Measurements from ENCODE around the gene ZNF408. TPM values are rescaled to one million over a fixed set of nuclear protein-coding genes. Genes with fewer than 3 reads are reported as not detected.

Gene ZNF408
- total and polyA plus RNA-seq, 2 of the 13 experiments (the other 11 are each of a cell fraction or from before 2014, with no cell fraction given) = 11.2 to 12.5 TPM

GRCh38 chr11:46719048-46719542 is 18.3 kb downstream of the ZNF408 start, which contains the start of gene F2 (continued):
- TF ChIP-seq PBX2 (CRISPR knock-in tag; IDR thresholded peaks at IDR 0.05) = no peak; the same call in 1 of the 2 replicates
- TF ChIP-seq ERF (CRISPR knock-in tag; IDR thresholded peaks at IDR 0.05) = peak; percentile 87
- no peak for TF ChIP-seq ZNF3 (CRISPR knock-in tag; IDR thresholded peaks at IDR 0.05)
- TF ChIP-seq POGK (CRISPR knock-in tag; conservative IDR thresholded peaks at IDR 0.05) = peak; percentile 39; the same call in 1 of the 2 replicates
- no peak for TF ChIP-seq CC2D1A (CRISPR knock-in tag; IDR thresholded peaks at IDR 0.05)
- peak; percentile 86 for TF ChIP-seq SP5 (CRISPR knock-in tag; IDR thresholded peaks at IDR 0.05; ENCODE audit: borderline replicate concordance, low read depth)
- peak; percentile 65; the same call in 1 of the 2 replicates for TF ChIP-seq MEF2D (CRISPR knock-in tag; IDR thresholded peaks at IDR 0.05)
- no peak for TF ChIP-seq FOXK2 (IDR thresholded peaks at IDR 0.05)
- no peak for TF ChIP-seq KIAA2018 (CRISPR knock-in tag; IDR thresholded peaks at IDR 0.05; ENCODE audit: borderline replicate concordance)
- no peak for TF ChIP-seq MYNN (CRISPR knock-in tag; IDR thresholded peaks at IDR 0.05; ENCODE audit: low read depth)
- TF ChIP-seq MTF1 (CRISPR knock-in tag; IDR thresholded peaks at IDR 0.05) = no peak
- no peak for TF ChIP-seq ZNF44 (CRISPR knock-in tag; IDR thresholded peaks at IDR 0.05)
- no peak for TF ChIP-seq CREB3 (CRISPR knock-in tag; IDR thresholded peaks at IDR 0.05)
- TF ChIP-seq CREM (IDR thresholded peaks at IDR 0.05) = peak; percentile 62; the same call in 1 of the 2 replicates
- no peak for TF ChIP-seq CREM (CRISPR knock-in tag; IDR thresholded peaks at IDR 0.05)
- no peak; the same call in 1 of the 2 replicates for TF ChIP-seq ZNF629 (CRISPR knock-in tag; conservative IDR thresholded peaks at IDR 0.05)
- no peak for TF ChIP-seq KAT2B (IDR thresholded peaks at IDR 0.05; ENCODE audit: borderline replicate concordance, low read depth, low read length)
- no peak for TF ChIP-seq ZBTB21 (CRISPR knock-in tag; IDR thresholded peaks at IDR 0.05)
- peak; percentile 35; the same call in 1 of the 2 replicates for TF ChIP-seq GATA4 (IDR thresholded peaks at IDR 0.05; ENCODE audit: borderline replicate concordance, low read depth)
- TF ChIP-seq RXRA (CRISPR knock-in tag; IDR thresholded peaks at IDR 0.05) = peak; percentile 95
- peak; percentile 91 for TF ChIP-seq ZNF331 (CRISPR knock-in tag; IDR thresholded peaks at IDR 0.05)
